ENCODE data around the gene CNDP2.

DNA sequence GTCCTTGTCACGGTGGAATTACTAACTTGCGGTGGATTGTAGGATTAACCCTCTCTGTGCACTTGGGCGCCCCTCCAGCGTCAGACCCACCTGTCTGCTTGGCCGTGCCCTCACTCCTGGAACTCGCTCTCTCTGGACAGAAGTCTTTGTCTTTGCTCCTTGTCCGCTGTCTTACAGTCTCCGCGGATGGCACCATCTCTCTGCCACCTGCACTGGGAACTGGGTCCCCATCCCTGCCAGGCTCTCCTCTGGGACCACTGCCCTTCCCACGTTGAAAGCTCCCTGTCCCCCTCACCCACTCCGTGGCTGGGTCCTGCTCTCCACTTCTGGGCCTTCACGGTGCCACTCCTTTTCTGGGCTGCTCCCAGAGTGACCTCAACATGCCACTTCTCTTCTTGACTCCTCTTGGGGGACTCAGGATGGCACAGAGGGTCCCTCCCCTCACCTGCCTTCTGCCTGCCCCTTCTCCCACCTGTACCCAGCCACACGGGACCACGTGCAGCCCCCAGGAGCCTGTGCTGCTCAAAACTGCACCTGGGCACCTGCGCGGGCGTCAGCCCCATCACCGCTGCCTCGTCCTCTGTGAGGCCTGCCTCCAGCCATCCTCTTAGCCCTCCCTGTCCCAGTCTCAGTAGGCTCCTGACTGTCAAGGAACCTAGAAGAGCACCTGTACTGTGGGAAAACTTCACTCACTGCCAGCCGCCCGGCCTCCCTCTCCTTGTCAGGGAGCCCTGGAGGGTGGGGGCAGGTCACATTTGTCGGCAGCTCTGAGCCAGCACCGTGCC is 11.1 kb downstream of the CNDP2 start:
- TF ChIP-seq, protein P1, sequence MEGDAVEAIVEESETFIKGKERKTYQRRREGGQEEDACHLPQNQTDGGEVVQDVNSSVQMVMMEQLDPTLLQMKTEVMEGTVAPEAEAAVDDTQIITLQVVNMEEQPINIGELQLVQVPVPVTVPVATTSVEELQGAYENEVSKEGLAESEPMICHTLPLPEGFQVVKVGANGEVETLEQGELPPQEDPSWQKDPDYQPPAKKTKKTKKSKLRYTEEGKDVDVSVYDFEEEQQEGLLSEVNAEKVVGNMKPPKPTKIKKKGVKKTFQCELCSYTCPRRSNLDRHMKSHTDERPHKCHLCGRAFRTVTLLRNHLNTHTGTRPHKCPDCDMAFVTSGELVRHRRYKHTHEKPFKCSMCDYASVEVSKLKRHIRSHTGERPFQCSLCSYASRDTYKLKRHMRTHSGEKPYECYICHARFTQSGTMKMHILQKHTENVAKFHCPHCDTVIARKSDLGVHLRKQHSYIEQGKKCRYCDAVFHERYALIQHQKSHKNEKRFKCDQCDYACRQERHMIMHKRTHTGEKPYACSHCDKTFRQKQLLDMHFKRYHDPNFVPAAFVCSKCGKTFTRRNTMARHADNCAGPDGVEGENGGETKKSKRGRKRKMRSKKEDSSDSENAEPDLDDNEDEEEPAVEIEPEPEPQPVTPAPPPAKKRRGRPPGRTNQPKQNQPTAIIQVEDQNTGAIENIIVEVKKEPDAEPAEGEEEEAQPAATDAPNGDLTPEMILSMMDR (conservative IDR thresholded peaks at IDR 0.05; ENCODE audit: low read depth, low read length), result no peak
- TF ChIP-seq EZH2 (IDR thresholded peaks at IDR 0.05; ENCODE audit: borderline replicate concordance, low read depth, low read length, poor library complexity, severe bottlenecking), result no peak

Data from A673 (cell line).